Hepatocyte (in vitro differentiated cells): Measurements from ENCODE around the gene SSU72.

Experiments
- CTCF ChIP-seq: fragments of 200-600 bp; sonication (generic); IDR thresholded peaks from 2 replicates; pipeline ENCODE4 v1.5.1; 2016; ENCODE audit warnings: antibody characterized with exemption, mild to moderate bottlenecking; ENCODE audit not compliant: poor library complexity
- EZH2 ChIP-seq: fragments of 200-600 bp; sonication (generic); IDR thresholded peaks from 2 replicates; pipeline ENCODE4 v1.6.1; 2016; ENCODE audit warnings: antibody characterized with exemption, mild to moderate bottlenecking, borderline replicate concordance

GRCh38 chr1:1605724-1606123 is 31.1 kb upstream of the SSU72 start:
- TF ChIP-seq EZH2 (no peak), CTCF (no peak)
